Chondrocyte (in vitro differentiated cells): ENCODE data around the gene HOMER2. TPM values are rescaled to one million over a fixed set of nuclear protein-coding genes. Genes with fewer than 3 reads are reported as not detected.

Experiments used
- DNase-seq: peaks from one replicate; pipeline ENCODE4 v3.0.0; 2021; ENCODE audit warnings: mixed read lengths, low spot score
- H3K27ac Mint-ChIP-seq: one replicate; pipeline ENCODE4 v1.8.0; 2021; ENCODE audit warnings: mild to moderate bottlenecking, moderate library complexity, mixed read lengths; ENCODE audit not compliant: unreplicated experiment
- H3K27me3 Mint-ChIP-seq: 2 replicates; pipeline ENCODE4 v1.8.0; 2021; ENCODE audit warnings: low read depth, mixed read lengths
- H3K36me3 Mint-ChIP-seq: 2 replicates; pipeline ENCODE4 v1.8.0; 2021; ENCODE audit warnings: low read depth, mixed read lengths
- H3K4me1 Mint-ChIP-seq: 2 replicates; pipeline ENCODE4 v1.8.0; 2021; ENCODE audit warnings: low read depth, mild to moderate bottlenecking, mixed read lengths
- H3K4me3 Mint-ChIP-seq: one replicate; pipeline ENCODE4 v1.8.0; 2021; ENCODE audit warnings: mild to moderate bottlenecking, moderate library complexity, mixed read lengths; ENCODE audit not compliant: unreplicated experiment
- H3K9me3 Mint-ChIP-seq: 2 replicates; pipeline ENCODE4 v1.8.0; 2021; ENCODE audit warnings: low read depth, mixed read lengths
- CTCF ChIP-seq: fragments of 200-600 bp; sonication (generic); IDR thresholded peaks from 2 replicates; pipeline ENCODE4 v1.5.0; 2021; ENCODE audit warnings: antibody characterized with exemption, mild to moderate bottlenecking, moderate library complexity
- total RNA-seq: library from RNA; stranded (reverse); gene quantifications from 3 replicates; pipeline ENCODE4 v1.2.1, GENCODE V29; 2021

HOMER2 gene
- total RNA-seq, 1 donor from 2014 or later: 6.1 TPM

DNA sequence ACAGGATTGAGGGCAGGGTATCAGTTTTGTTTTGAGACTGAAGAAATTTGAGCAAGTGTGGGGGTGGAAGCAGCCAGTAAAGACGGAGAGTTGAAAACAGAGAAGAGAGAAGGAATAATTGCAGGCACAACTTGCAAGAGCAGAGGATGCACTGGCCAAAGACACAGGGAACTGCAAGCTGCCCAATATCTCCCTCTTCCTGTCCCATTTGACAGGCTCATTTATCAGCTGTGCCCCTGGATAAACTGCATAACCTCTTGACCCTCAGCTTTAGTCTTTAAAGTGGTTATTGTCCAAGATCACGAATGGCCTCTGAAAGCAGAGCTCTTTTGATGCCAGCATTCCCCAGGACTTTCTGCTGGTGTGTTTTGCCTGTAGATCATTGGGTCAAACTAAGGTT lies 28.5 kb upstream of the HOMER2 start:
- no peaks in the 10 kb centered on the region for H3K27me3 Mint-ChIP-seq
- H3K27ac Mint-ChIP-seq: no peak overlapping the region
- peaks cover 2% of the 10 kb centered on the region for H3K36me3 Mint-ChIP-seq
- no peak overlapping the region for H3K4me3 Mint-ChIP-seq
- peaks cover 8% of the 10 kb centered on the region for H3K4me1 Mint-ChIP-seq
- H3K9me3 Mint-ChIP-seq: no peaks in the 10 kb centered on the region
- DNase-seq: no peak
- TF ChIP-seq CTCF: no peak

DNA sequence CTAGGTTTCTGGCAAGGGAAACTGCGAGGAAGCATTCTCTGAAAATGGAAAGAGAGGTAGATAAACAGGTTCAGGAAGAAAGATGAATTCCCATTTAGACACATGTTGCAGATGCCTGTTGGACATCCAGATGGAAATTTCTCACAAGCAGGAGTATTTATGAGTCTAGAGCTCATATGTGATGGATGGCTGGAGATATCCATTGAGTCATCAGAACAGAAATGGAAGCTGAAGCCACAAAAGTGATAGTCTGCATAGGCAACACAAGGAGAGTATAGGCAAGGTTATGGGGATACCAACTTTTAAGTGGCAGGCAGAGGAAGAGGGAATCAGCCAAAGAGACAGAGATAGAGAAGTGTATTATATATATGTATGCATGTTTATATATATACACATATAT lies 27.2 kb upstream of the HOMER2 start:
- Mint-ChIP-seq H3K4me1 (no peaks in the 10 kb centered on the region), H3K36me3 (peaks cover 2% of the 10 kb centered on the region), H3K27me3 (no peaks in the 10 kb centered on the region), H3K4me3 (no peak overlapping the region), H3K9me3 (no peaks in the 10 kb centered on the region), H3K27ac (no peak overlapping the region)
- TF ChIP-seq CTCF: no peak
- DNase-seq: no peak

DNA sequence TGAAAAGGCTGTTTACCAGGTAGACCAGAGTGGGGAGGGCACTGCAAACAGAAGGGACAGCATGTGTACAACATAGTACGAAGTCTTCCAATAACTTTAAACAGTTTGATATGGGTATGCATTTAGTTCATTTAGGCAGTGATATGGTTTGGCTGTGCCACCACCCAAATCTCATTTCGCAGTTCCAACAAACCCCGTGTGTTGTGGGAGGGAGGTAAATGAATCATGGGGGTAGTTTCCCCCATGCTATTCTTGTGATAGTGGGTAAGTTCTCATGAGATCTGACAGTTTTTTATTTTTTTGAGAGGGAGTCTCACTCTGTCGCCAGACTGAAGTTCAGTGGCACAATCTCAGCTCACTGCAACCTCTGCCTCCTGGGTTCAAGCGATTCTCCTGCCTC lies 25.9 kb upstream of the HOMER2 start:
- no peak for TF ChIP-seq CTCF
- no peaks in the 10 kb centered on the region for H3K9me3 Mint-ChIP-seq
- no peaks in the 10 kb centered on the region for H3K4me1 Mint-ChIP-seq
- H3K27ac Mint-ChIP-seq: no peak overlapping the region
- no peak overlapping the region for H3K4me3 Mint-ChIP-seq
- H3K27me3 Mint-ChIP-seq: no peaks in the 10 kb centered on the region
- DNase-seq: no peak
- H3K36me3 Mint-ChIP-seq: peaks cover 2% of the 10 kb centered on the region

DNA sequence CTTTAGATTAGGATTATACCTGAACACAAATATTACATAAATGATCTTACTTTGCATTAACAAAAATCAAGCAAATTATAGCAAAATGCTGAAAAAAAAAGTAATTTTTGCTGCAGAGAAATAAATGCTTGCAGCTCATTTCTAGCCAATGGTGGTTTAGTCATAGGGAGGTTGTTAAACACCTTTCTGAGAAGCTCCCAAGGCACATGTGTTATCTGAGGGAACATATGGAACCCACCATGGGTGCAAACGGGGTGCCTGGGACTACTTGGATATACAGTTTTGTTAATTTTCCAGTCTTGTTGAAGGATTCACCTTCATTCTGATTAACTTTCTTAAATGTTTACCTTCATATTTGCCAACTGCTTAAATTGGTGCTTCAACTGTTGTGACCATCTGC lies 24.6 kb upstream of the HOMER2 start:
- no peaks in the 10 kb centered on the region for H3K4me1 Mint-ChIP-seq
- no peak overlapping the region for H3K27ac Mint-ChIP-seq
- H3K9me3 Mint-ChIP-seq: no peaks in the 10 kb centered on the region
- H3K4me3 Mint-ChIP-seq: no peak overlapping the region
- no peaks in the 10 kb centered on the region for H3K27me3 Mint-ChIP-seq
- peaks cover 2% of the 10 kb centered on the region for H3K36me3 Mint-ChIP-seq
- no peak for TF ChIP-seq CTCF
- no peak for DNase-seq

- Mint-ChIP-seq H3K36me3 (no peaks in the 10 kb centered on the region), H3K4me1 (peaks cover 9% of the 10 kb centered on the region), H3K27ac (no peak overlapping the region), H3K27me3 (no peaks in the 10 kb centered on the region), H3K9me3 (no peaks in the 10 kb centered on the region), H3K4me3 (no peak overlapping the region)
- no peak for DNase-seq
- no peak for TF ChIP-seq CTCF
Measured at GRCh38 chr15:82972990-82973389, 20.5 kb upstream of the HOMER2 start.
